K562 (cell line): Measurements from ENCODE around the gene PICK1. TPM values are rescaled to one million over a fixed set of nuclear protein-coding genes. Genes with fewer than 3 reads are reported as not detected.
A peak's percentile ranks its signal among the peaks of the same experiment; 100 is the strongest.

ENCODE experiments used
- BCOR ChIP-seq: fragments of 450-650 bp; IDR thresholded peaks from 2 replicates; pipeline ENCODE4 v1.6.1; 2016
- ETV1 ChIP-seq: fragments of 450-650 bp; conservative IDR thresholded peaks from 2 replicates; pipeline ENCODE4 v1.6.1; 2016; ENCODE audit warnings: missing genetic modification characterization, control low read depth, low read depth, missing compliant biosample characterization
- SPI1 ChIP-seq: IDR thresholded peaks from 2 replicates; pipeline ENCODE4 v1.6.1; 2011; ENCODE audit warnings: low read depth, low read length, control low read depth, borderline replicate concordance
- SUPT5H ChIP-seq: fragments of 450-650 bp; IDR thresholded peaks from 2 replicates; pipeline ENCODE4 v1.6.1; 2016
- ZMIZ1 ChIP-seq, 2 experiments: fragments of 150-350 bp in 1 of 2; IDR thresholded peaks; 2 replicates each; pipeline ENCODE4 v1.6.1; 2012 to 2016; ENCODE audit warnings: low read depth in 2 of 2, low read length in 2 of 2, mild to moderate bottlenecking in 1 of 2, moderate library complexity in 1 of 2
- ZNF184 ChIP-seq: sonication (generic); formaldehyde crosslinking; IDR thresholded peaks from 2 replicates; pipeline ENCODE4 v1.5.0; 2020; ENCODE audit warnings: missing genetic modification reagents
- ZNF23 ChIP-seq: fragments of 250-450 bp; sonication (Bioruptor Pico); IDR thresholded peaks from 2 replicates; pipeline ENCODE4 v1.4.0; 2020; ENCODE audit warnings: mild to moderate bottlenecking
- polyA plus RNA-seq, 8 experiments: library from polyadenylated mRNA; depleted of rRNA in 4 of 8; stranded (reverse) in 5 of 8; unstranded in 3 of 8; fragments of >200 nt; fragmentation: Nextera tagmentation in 2 of 8; fragmentation: Illumina TruSeq in 1 of 8; extraction: Ambion mirVana in 2 of 8; extraction: Trizol in 1 of 8; gene quantifications; 2 replicates each; pipeline versions ENCODE4 v1.2.1 to v1.2.3, GENCODE V29; 2011 to 2014; ENCODE audit warnings: inconsistent platforms in 1 of 8, missing spikeins in 1 of 8
- total RNA-seq, 7 experiments: library from RNA; depleted of rRNA in 6 of 7; stranded (reverse); fragments of >200 nt in 6 of 7; fragmentation: Illumina TruSeq in 2 of 7; extraction: Trizol in 2 of 7; gene quantifications; 2 replicates each; pipeline versions ENCODE4 v1.2.1 to v1.2.3, GENCODE V29; 2011 to 2021; ENCODE audit warnings: low replicate concordance in 1 of 7
- TF ChIP-seq, protein P1 (sequence below): fragments of 450-650 bp; IDR thresholded peaks from 2 replicates; pipeline ENCODE4 v1.6.1; 2016; ENCODE audit warnings: mild to moderate bottlenecking, moderate library complexity

PICK1 gene
- total and polyA plus RNA-seq, 9 of the 15 experiments (the other 6 are each of a cell fraction or from before 2014, with no cell fraction given): 0.06 to 11.0 (median 7.9) TPM; not detected in 1

DNA sequence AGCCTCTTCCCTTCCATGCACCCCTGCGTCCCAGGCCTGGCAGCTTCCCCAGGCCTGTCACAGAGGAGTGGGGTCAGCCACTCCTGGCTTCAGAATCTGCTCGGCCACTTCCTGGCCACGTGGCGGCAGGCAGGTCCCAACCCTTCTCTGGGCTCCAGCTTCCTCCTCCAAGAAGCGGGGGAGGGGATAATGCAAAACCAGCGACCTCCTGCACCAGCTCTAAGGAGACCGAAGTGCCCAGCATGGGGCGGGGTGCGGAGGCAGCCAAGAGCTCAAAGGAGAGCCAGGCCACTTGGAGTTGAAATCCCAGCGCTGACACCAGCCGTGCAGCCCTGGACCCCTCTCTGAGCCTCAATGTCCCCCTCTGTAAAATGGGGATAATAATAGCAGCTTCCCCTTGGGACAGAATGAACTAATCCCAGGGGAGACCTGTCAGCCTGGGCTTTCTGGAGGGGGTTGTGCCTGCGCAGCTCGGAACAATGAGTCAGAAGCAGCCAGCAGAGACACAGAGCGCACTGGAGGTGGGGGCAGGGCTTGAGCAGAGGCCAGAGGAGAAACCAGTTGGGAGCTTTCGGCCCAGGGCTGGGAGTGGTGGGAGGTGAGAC, 22.8 kb upstream of the PICK1 start (continued):
- TF ChIP-seq, protein P1, sequence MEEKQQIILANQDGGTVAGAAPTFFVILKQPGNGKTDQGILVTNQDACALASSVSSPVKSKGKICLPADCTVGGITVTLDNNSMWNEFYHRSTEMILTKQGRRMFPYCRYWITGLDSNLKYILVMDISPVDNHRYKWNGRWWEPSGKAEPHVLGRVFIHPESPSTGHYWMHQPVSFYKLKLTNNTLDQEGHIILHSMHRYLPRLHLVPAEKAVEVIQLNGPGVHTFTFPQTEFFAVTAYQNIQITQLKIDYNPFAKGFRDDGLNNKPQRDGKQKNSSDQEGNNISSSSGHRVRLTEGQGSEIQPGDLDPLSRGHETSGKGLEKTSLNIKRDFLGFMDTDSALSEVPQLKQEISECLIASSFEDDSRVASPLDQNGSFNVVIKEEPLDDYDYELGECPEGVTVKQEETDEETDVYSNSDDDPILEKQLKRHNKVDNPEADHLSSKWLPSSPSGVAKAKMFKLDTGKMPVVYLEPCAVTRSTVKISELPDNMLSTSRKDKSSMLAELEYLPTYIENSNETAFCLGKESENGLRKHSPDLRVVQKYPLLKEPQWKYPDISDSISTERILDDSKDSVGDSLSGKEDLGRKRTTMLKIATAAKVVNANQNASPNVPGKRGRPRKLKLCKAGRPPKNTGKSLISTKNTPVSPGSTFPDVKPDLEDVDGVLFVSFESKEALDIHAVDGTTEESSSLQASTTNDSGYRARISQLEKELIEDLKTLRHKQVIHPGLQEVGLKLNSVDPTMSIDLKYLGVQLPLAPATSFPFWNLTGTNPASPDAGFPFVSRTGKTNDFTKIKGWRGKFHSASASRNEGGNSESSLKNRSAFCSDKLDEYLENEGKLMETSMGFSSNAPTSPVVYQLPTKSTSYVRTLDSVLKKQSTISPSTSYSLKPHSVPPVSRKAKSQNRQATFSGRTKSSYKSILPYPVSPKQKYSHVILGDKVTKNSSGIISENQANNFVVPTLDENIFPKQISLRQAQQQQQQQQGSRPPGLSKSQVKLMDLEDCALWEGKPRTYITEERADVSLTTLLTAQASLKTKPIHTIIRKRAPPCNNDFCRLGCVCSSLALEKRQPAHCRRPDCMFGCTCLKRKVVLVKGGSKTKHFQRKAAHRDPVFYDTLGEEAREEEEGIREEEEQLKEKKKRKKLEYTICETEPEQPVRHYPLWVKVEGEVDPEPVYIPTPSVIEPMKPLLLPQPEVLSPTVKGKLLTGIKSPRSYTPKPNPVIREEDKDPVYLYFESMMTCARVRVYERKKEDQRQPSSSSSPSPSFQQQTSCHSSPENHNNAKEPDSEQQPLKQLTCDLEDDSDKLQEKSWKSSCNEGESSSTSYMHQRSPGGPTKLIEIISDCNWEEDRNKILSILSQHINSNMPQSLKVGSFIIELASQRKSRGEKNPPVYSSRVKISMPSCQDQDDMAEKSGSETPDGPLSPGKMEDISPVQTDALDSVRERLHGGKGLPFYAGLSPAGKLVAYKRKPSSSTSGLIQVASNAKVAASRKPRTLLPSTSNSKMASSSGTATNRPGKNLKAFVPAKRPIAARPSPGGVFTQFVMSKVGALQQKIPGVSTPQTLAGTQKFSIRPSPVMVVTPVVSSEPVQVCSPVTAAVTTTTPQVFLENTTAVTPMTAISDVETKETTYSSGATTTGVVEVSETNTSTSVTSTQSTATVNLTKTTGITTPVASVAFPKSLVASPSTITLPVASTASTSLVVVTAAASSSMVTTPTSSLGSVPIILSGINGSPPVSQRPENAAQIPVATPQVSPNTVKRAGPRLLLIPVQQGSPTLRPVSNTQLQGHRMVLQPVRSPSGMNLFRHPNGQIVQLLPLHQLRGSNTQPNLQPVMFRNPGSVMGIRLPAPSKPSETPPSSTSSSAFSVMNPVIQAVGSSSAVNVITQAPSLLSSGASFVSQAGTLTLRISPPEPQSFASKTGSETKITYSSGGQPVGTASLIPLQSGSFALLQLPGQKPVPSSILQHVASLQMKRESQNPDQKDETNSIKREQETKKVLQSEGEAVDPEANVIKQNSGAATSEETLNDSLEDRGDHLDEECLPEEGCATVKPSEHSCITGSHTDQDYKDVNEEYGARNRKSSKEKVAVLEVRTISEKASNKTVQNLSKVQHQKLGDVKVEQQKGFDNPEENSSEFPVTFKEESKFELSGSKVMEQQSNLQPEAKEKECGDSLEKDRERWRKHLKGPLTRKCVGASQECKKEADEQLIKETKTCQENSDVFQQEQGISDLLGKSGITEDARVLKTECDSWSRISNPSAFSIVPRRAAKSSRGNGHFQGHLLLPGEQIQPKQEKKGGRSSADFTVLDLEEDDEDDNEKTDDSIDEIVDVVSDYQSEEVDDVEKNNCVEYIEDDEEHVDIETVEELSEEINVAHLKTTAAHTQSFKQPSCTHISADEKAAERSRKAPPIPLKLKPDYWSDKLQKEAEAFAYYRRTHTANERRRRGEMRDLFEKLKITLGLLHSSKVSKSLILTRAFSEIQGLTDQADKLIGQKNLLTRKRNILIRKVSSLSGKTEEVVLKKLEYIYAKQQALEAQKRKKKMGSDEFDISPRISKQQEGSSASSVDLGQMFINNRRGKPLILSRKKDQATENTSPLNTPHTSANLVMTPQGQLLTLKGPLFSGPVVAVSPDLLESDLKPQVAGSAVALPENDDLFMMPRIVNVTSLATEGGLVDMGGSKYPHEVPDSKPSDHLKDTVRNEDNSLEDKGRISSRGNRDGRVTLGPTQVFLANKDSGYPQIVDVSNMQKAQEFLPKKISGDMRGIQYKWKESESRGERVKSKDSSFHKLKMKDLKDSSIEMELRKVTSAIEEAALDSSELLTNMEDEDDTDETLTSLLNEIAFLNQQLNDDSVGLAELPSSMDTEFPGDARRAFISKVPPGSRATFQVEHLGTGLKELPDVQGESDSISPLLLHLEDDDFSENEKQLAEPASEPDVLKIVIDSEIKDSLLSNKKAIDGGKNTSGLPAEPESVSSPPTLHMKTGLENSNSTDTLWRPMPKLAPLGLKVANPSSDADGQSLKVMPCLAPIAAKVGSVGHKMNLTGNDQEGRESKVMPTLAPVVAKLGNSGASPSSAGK: peak; percentile 85
- TF ChIP-seq ZNF23 (CRISPR knock-in tag) (no peak), ZNF184 (CRISPR knock-in tag) (no peak), ZMIZ1 (IDR thresholded peaks at IDR 0.05; ENCODE audit: low read depth in 2 of 2, low read length in 2 of 2) (peak in 1 of 2 experiments; percentile 51; a peak in 1 of 4 replicates), SUPT5H (0 out of 2 replicates have a peak, but pooled peaks have one; percentile 11), BCOR (peak; percentile 96), SPI1 (0 out of 2 replicates have a peak, but pooled peaks have one; percentile 8), ETV1 (peak; percentile 50; the same call in 1 of the 2 replicates)
